Body of pancreas (tissue), 4 donors: ENCODE data around the gene CPEB2. TPM values are rescaled to one million over a fixed set of nuclear protein-coding genes. Genes with fewer than 3 reads are reported as not detected.

ENCODE experiments used
- ATAC-seq: fragments of 150-250 bp; one replicate; pipeline ENCODE4 v1.9.1; 2016
- DNase-seq, 4 donors: peaks; one replicate each; pipeline ENCODE4 v3.0.0-alpha.2; 2019
- H3K27ac ChIP-seq, 4 donors: fragments of 200-600 bp; sonication (generic); 1 replicate in 3 of 4; 2 replicates in 1 of 4; pipeline versions ENCODE4 v1.5.1 to v1.6.1; 2016 to 2019; ENCODE audit warnings: mild to moderate bottlenecking in 1 of 4, mixed read lengths in 1 of 4, moderate library complexity in 1 of 4
- H3K27me3 ChIP-seq, 2 donors: fragments of 200-600 bp; sonication (generic); one replicate each; pipeline ENCODE4 v1.6.0; 2016; ENCODE audit warnings: mild to moderate bottlenecking in 1 of 2
- H3K36me3 ChIP-seq, 2 donors: fragments of 200-600 bp; sonication (generic); replicated peaks in 1 of 2; 2 replicates each; pipeline ENCODE4 v1.5.1; 2016; ENCODE audit warnings: low read depth in 2 of 2; ENCODE audit not compliant: insufficient read depth in 1 of 2
- H3K4me1 ChIP-seq: fragments of 200-600 bp; sonication (generic); one replicate; pipeline ENCODE4 v1.6.0; 2016
- H3K4me3 ChIP-seq, 2 donors: fragments of 200-600 bp; sonication (generic); 1 replicate in 1 of 2; 2 replicates in 1 of 2; pipeline ENCODE4 v1.5.1; 2016 to 2019
- H3K9me3 ChIP-seq, 3 donors: fragments of 200-600 bp; sonication (generic); 1 replicate in 2 of 3; 2 replicates in 1 of 3; pipeline ENCODE4 v1.5.1; 2016
- CTCF ChIP-seq, 7 experiments: fragments of 450-650 bp in 4 of 7; fragments of 200-600 bp in 3 of 7; sonication (generic) in 3 of 7; IDR thresholded peaks; one replicate each; pipeline ENCODE4 v1.5.1; 2016 to 2019; ENCODE audit warnings: antibody characterized with exemption in 7 of 7
- POLR2A ChIP-seq, 3 donors: fragments of 450-650 bp; IDR thresholded peaks; one replicate each; pipeline ENCODE4 v1.6.1; 2016; ENCODE audit warnings: antibody characterized with exemption in 3 of 3, mild to moderate bottlenecking in 2 of 3
- WGBS, 2 donors: methylation state at CpG; one replicate each; pipeline ENCODE4 v1.1.5; 2017; 5-methylcytosine and 5-hydroxymethylcytosine counted together
- intact Hi-C: fragments of 100-400 bp; cut with DNase I; formaldehyde crosslinking; loops from one replicate; pipeline ENCODE4 v1.15.1; 2023
- total RNA-seq, 2 donors: library from RNA; depleted of rRNA; stranded (reverse); fragments of >200 nt; gene quantifications; one replicate each; pipeline ENCODE4 v1.1.0, GENCODE V29; 2016

Gene CPEB2
- total RNA-seq, 2 donors from 2014 or later, result 6.6 to 8.0 TPM

DNA sequence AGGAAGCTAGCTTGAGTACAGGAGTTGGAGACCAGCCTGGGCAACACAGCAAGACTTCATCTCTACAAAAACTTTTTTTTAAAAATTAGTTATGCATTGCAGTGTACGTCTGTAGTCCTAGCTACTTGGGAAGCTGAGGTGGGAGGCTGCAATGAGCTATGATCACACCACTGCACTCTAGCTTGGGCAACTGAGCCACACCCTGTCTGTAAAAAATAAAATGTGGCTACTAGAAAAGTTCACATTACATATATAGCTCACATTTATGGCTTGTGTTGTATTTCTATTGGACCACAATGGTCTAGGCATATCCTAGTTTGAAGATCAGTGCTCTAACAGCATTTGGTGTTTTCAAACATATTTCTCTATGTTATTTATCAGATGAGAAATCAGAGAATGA lies 11.8 kb upstream of the CPEB2 start:
- WGBS, 2 donors, result 76 to 88% methylated on average over 1 of the region's 1 CpG
- ATAC-seq, result no peak
- no peaks in the 10 kb centered on the region for H3K27me3 ChIP-seq
- intact Hi-C loops, result no loop called here
- no peaks in the 10 kb centered on the region for H3K4me1 ChIP-seq
- H3K9me3 ChIP-seq, result no peaks in the 10 kb centered on the region
- DNase-seq, result no peak
- no peak overlapping the region for H3K27ac ChIP-seq
- H3K4me3 ChIP-seq, result no peak overlapping the region
- TF ChIP-seq CTCF (IDR thresholded peaks at IDR 0.05) (no peak), POLR2A (IDR thresholded peaks at IDR 0.05) (no peak)
- no peaks in the 10 kb centered on the region for H3K36me3 ChIP-seq

DNA sequence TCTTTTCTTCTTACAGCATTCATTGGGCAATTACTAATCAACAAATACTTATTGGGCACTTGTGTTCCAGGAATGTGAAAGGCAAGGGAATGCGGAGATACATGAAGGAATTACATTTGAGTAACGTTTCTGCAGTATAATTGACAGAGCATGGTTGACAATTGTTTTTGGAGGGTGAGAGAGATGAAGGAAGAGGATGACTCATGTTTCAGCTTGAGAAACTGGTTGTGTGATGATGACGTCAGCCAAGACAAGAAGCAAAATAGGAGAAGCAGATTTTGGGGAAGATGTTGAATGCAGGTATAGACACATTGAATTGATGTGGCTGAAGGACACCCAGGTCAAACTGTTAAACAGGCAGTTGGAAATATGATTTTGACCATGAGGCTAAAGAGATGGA lies 8.0 kb upstream of the CPEB2 start:
- no peaks in the 10 kb centered on the region for H3K9me3 ChIP-seq
- TF ChIP-seq POLR2A (IDR thresholded peaks at IDR 0.05) (no peak), CTCF (IDR thresholded peaks at IDR 0.05) (no peak)
- H3K27ac ChIP-seq, result no peak overlapping the region
- no peaks in the 10 kb centered on the region for H3K36me3 ChIP-seq
- no peaks in the 10 kb centered on the region for H3K27me3 ChIP-seq
- H3K4me3 ChIP-seq, result no peak overlapping the region
- DNase-seq (peak in 1 of 4 donors; percentile 9), ATAC-seq (no peak)
- WGBS, 2 donors, result 70 to 71% methylated on average over 3 of the region's 3 CpGs
- intact Hi-C loops, result no loop called here
- H3K4me1 ChIP-seq, result no peaks in the 10 kb centered on the region

GRCh38 chr4:15001248-15001868 lies 923 bp upstream of the CPEB2 start:
- Histone ChIP-seq H3K9me3 (no peaks in the 10 kb centered on the region), H3K27ac (peak overlapping the region; percentile 100), H3K36me3 (no peaks in the 10 kb centered on the region), H3K4me3 (peak overlapping the region; percentile 35 to 84), H3K27me3 (no peaks in the 10 kb centered on the region), H3K4me1 (peaks cover 10% of the 10 kb centered on the region)
- peak; percentile 65 to 73 (median 67) for DNase-seq
- intact Hi-C loops, result no loop called here
- 0 to 1% methylated on average over 18 to 32 of the region's 32 CpGs for WGBS, 2 donors
- TF ChIP-seq CTCF (IDR thresholded peaks at IDR 0.05) (no peak), POLR2A (IDR thresholded peaks at IDR 0.05) (peak in 1 of 3 donors; percentile 48)
- peak; percentile 6 for ATAC-seq

GRCh38 chr4:15002659-15003400 lies 549 bp downstream of the CPEB2 start:
- Histone ChIP-seq H3K27me3 (no peaks in the 10 kb centered on the region), H3K27ac (peak overlapping the region; percentile 100), H3K4me3 (peak overlapping the region; percentile 84 to 91), H3K9me3 (no peaks in the 10 kb centered on the region), H3K4me1 (peaks cover 23% of the 10 kb centered on the region), H3K36me3 (no peaks in the 10 kb centered on the region)
- intact Hi-C loops, result no loop called here
- DNase-seq, result peak; percentile 71 to 83 (median 76)
- peak; percentile 38 for ATAC-seq
- TF ChIP-seq CTCF (IDR thresholded peaks at IDR 0.05) (no peak), POLR2A (IDR thresholded peaks at IDR 0.05) (peak; percentile 50 to 78 (median 67))
- 0% methylated on average over 67 of the region's 74 CpGs; no CpG with 5 or more reads in 1 of the 2 donors for WGBS, 2 donors
